ENCODE results near the gene RPP14.

DNA sequence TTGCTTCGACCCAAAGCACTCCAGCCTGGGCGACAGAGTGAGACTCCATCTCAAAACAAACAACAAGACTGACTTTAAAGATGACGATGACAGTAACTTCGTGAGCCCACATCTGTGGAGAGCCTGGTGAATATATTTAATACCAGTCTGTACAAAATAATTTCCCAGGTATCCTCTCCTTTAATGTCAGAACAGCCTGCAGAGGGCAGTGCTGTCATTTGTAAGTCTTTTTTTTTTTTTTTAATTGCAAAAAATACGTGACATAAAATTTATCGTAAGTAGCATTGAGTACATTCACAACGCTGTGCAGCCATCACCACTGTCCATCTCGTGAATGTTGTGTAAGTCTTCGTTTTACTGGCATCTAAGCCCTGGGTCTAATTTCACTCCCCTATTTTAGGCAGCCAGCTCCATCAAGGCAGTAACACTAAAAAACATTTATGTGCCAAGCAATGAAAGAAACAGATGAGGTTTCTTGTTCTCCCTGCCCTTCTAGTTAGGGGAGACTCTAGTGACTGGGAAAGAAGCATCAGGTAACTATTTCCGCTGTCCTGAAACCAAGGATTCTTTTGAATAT lies 1.7 kb downstream of the RPP14 start:
- TF ChIP-seq, protein P1, sequence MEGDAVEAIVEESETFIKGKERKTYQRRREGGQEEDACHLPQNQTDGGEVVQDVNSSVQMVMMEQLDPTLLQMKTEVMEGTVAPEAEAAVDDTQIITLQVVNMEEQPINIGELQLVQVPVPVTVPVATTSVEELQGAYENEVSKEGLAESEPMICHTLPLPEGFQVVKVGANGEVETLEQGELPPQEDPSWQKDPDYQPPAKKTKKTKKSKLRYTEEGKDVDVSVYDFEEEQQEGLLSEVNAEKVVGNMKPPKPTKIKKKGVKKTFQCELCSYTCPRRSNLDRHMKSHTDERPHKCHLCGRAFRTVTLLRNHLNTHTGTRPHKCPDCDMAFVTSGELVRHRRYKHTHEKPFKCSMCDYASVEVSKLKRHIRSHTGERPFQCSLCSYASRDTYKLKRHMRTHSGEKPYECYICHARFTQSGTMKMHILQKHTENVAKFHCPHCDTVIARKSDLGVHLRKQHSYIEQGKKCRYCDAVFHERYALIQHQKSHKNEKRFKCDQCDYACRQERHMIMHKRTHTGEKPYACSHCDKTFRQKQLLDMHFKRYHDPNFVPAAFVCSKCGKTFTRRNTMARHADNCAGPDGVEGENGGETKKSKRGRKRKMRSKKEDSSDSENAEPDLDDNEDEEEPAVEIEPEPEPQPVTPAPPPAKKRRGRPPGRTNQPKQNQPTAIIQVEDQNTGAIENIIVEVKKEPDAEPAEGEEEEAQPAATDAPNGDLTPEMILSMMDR (IDR thresholded peaks at IDR 0.05): peak in 1 of 3 donors; percentile 30
- TF ChIP-seq POLR2A (IDR thresholded peaks at IDR 0.05): no peak

Data from ovary (tissue), 3 donors.